ENCODE measurements around the gene SCO2. TPM values are rescaled to one million over a fixed set of nuclear protein-coding genes. Genes with fewer than 3 reads are reported as not detected.

Gene SCO2
- total and polyA plus RNA-seq, 12 donors = 0.57 to 2.8 (median 1.1) TPM; not detected in 7

DNA sequence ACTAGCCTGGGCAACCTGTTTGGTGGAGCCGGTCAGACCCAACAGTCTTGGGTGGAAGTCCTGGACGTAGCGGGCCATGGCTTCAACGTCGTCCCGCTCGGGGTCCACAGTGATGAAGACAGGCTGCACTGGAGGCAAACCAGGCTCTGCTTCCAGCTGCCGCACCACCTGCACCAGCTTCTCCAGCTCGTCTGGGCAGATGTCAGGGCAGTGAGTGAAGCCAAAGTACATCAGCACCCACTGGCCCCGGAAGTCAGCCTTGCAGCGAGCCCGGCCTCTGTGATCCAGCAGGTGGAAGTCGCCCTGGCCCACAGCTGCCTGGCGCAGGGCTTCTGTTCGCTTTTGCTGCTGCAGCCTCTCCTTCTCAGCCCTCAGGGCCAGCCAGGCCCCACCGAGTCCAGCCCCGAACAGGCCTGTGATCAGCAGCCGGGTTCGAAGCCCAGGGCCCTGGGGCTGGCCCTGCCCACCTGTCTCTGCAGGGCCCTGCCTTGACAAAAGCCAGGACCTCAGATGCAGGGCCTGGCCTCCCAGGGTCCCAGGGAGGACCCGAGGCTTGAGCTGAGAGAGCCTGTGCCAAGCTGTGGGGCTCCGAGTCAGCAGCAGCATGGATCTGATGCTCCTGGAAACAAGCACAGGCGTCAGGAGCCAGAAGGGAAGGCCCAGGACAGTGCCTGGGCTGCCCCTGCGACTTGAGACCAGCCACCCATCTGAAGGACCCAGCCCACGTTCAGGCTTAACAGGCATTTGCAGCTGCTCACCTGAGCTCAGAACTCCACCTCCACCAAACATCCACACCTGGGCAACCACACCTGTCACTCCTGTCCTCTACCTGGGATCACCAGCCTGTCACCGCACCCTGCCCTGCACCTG, 1.4 kb downstream of the SCO2 start:
- intact Hi-C loops (cut with DNase I) = loop anchor here in 3 of 10 donors (2.0 to 10.0 kb wide), 3 partner anchors 15 to 279 kb away; partner anchors contain the start of genes NCAPH2 (in 2 of the 3), CHKB (in 1 of the 3) and TUBGCP6 (in 1 of the 3)
- no peak for DNase-seq
- Histone ChIP-seq H3K4me3 (peak overlapping the region in 9 of 10 donors; percentile 59 to 86 (median 82)), H3K27ac (peak overlapping the region in 5 of 10 donors; percentile 92 to 99 (median 95)), H3K9me3 (no peaks in the 10 kb centered on the region), H3K27me3 (peaks cover 0 to under 1% (median 0%) of the 10 kb centered on the region in 7 donors), H3K4me1 (peaks cover 4 to 45% (median 29%) of the 10 kb centered on the region in 9 donors), H3K36me3 (peaks cover 0 to 74% (median 38%) of the 10 kb centered on the region in 9 donors)
- 79 to 82% methylated on average over 25 of the region's 25 CpGs for WGBS, 2 donors
- TF ChIP-seq, protein P1, sequence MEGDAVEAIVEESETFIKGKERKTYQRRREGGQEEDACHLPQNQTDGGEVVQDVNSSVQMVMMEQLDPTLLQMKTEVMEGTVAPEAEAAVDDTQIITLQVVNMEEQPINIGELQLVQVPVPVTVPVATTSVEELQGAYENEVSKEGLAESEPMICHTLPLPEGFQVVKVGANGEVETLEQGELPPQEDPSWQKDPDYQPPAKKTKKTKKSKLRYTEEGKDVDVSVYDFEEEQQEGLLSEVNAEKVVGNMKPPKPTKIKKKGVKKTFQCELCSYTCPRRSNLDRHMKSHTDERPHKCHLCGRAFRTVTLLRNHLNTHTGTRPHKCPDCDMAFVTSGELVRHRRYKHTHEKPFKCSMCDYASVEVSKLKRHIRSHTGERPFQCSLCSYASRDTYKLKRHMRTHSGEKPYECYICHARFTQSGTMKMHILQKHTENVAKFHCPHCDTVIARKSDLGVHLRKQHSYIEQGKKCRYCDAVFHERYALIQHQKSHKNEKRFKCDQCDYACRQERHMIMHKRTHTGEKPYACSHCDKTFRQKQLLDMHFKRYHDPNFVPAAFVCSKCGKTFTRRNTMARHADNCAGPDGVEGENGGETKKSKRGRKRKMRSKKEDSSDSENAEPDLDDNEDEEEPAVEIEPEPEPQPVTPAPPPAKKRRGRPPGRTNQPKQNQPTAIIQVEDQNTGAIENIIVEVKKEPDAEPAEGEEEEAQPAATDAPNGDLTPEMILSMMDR (IDR thresholded peaks at IDR 0.05) = no peak
- no peak for ATAC-seq

DNA sequence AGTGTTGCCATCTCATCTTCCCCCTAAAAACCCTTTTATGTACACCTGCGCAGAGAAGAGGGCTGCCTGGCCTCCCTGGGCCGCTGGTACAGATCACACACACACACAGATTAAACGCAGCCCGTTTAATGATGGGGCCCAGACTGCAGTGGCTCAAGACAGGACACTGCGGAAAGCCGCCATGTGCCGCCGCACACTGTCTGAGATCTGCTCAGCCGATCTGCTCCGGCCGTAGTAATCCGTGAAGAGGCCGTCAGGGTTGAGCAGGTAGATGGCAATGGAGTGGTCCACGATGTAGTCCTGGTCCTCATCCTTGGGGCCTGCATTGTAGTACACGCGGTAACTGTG, 2.0 kb downstream of the SCO2 start:
- Histone ChIP-seq H3K4me3 (no peak overlapping the region), H3K36me3 (peaks cover 0 to 74% (median 44%) of the 10 kb centered on the region in 9 donors), H3K27ac (no peak overlapping the region), H3K4me1 (peaks cover 4 to 39% (median 27%) of the 10 kb centered on the region in 9 donors), H3K9me3 (no peaks in the 10 kb centered on the region), H3K27me3 (no peaks in the 10 kb centered on the region)
- WGBS, 2 donors = 91 to 94% methylated on average over 16 of the region's 16 CpGs
- ATAC-seq (no peak), DNase-seq (no peak)
- TF ChIP-seq, protein P1 (IDR thresholded peaks at IDR 0.05) = no peak
- intact Hi-C loops (cut with DNase I) = loop anchor here in 2 of 10 donors (5.0 to 10.0 kb wide), 2 partner anchors 59 to 279 kb away; partner anchors contain the start of genes CHKB (in 1 of the 2) and TUBGCP6 (in 1 of the 2)

DNA sequence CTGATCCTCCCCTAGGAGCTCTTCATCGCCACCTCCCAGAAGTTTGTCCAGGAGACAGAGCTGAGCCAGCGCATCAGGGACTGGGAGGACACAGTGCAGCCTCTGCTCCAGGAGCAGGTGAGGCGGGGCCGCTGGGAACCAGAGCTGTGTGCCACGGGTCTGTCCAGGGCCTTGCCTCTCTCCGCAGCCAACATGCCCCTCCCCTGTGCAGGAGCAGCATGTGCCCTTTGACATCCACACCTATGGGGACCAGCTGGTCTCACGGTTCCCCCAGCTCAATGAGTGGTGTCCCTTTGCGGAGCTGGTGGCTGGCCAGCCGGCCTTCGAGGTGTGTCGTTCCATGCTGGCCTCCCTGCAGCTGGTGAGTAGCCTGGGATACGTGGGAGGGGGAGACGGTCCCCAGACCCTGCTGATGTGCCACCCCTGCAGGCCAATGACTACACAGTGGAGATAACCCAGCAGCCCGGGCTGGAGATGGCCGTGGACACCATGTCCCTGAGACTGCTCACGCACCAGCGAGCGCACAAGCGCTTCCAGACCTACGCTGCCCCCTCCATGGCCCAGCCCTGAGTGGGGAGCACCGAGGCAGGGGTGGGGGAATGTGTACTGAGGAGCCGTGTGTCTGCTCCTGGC, 2.5 kb downstream of the SCO2 start:
- Histone ChIP-seq H3K9me3 (no peaks in the 10 kb centered on the region), H3K4me3 (no peak overlapping the region), H3K27me3 (no peaks in the 10 kb centered on the region), H3K36me3 (peaks cover 0 to 74% (median 44%) of the 10 kb centered on the region in 9 donors), H3K4me1 (peaks cover 4 to 34% (median 27%) of the 10 kb centered on the region in 9 donors), H3K27ac (no peak overlapping the region)
- TF ChIP-seq, protein P1 (IDR thresholded peaks at IDR 0.05) = no peak
- WGBS, 2 donors = 84 to 87% methylated on average over 22 of the region's 22 CpGs
- ATAC-seq = no peak
- no peak for DNase-seq
- intact Hi-C loops (cut with DNase I) = loop anchor here in 2 of 10 donors (5.0 to 10.0 kb wide), 2 partner anchors 59 to 278 kb away; partner anchors contain the start of genes CHKB (in 1 of the 2) and TUBGCP6 (in 1 of the 2)

DNA sequence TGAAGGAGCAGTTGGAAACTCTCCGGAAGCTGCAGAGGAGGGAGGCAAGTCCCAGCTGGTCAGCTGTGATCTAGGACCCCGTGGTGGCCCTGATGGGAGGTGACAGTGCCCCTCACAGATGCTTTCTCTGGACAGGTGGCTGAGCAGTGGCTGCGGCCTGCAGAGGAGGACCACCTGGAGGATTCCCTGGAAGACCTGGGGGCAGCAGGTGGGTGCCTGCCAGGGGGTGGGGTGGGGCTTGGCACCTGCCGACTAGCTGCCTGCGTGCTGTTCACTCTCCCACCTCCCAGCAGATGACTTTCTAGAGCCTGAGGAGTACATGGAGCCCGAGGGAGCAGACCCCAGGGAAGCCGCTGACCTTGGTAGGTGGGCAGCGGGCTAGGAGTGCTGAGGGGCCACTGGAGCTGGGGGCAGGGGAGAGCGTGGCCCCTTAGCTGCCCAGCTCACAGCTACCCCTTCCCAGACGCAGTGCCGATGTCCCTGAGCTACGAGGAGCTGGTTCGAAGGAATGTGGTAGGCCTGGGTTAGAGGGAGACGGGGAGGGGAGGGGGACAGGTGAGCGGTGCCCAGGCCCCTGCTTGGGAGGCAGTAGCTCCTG, 3.1 kb downstream of the SCO2 start:
- TF ChIP-seq, protein P1 (IDR thresholded peaks at IDR 0.05) = no peak
- 91 to 92% methylated on average over 15 of the region's 15 CpGs for WGBS, 2 donors
- intact Hi-C loops (cut with DNase I) = loop anchor here in 2 of 10 donors (5.0 to 10.0 kb wide), 2 partner anchors 60 to 278 kb away; partner anchors contain the start of genes CHKB (in 1 of the 2) and TUBGCP6 (in 1 of the 2)
- H3K4me1 ChIP-seq = peaks cover 4 to 28% (median 26%) of the 10 kb centered on the region in 9 donors
- H3K9me3 ChIP-seq = no peaks in the 10 kb centered on the region
- no peak overlapping the region for H3K4me3 ChIP-seq
- no peak for DNase-seq
- ATAC-seq = no peak
- no peak overlapping the region for H3K27ac ChIP-seq
- peaks cover 0 to 74% (median 44%) of the 10 kb centered on the region in 9 donors for H3K36me3 ChIP-seq
- no peaks in the 10 kb centered on the region for H3K27me3 ChIP-seq
